Activated CD8-positive, alpha-beta memory T cell treated with anti-CD3 and anti-CD28 coated beads for 1 hour (primary cell): Measurements from ENCODE around the gene ASPRV1.
"Not testable (repeated sequence)": the region's sequence is repeated elsewhere in the genome, so short reads cannot be mapped to it uniquely, and the experiment has no call there.

Experiments
- DNase-seq, 2 donors: peaks; one replicate each; pipeline ENCODE4 v3.0.0-alpha.2; 2020; ENCODE audit warnings: low read depth in 1 of 2; ENCODE audit errors: extremely low read depth in 1 of 2

Gene ASPRV1

GRCh38 chr2:69962986-69963730, 1.7 kb upstream of the ASPRV1 start:
- no peak for DNase-seq

GRCh38 chr2:69960821-69961220, 610 bp downstream of the ASPRV1 start:
- no peak for DNase-seq

- no peak for DNase-seq
Observed at GRCh38 chr2:69959425-69959824, 2.0 kb downstream of the ASPRV1 start.

- DNase-seq = no peak
Observed at GRCh38 chr2:69958480-69958879, 3.0 kb downstream of the ASPRV1 start.

- DNase-seq = no peak
Observed at GRCh38 chr2:69957965-69958364, 3.5 kb downstream of the ASPRV1 start.

- DNase-seq = no peak
Observed at GRCh38 chr2:69956475-69956979, 4.9 kb downstream of the ASPRV1 start.

GRCh38 chr2:69955029-69955428, 6.4 kb downstream of the ASPRV1 start:
- DNase-seq = no peak

GRCh38 chr2:69954084-69954483, 7.3 kb downstream of the ASPRV1 start:
- DNase-seq = no peak

- no peak for DNase-seq
Observed at GRCh38 chr2:69952336-69953115, 8.9 kb downstream of the ASPRV1 start.

GRCh38 chr2:69950671-69951070, 10.8 kb downstream of the ASPRV1 start:
- not testable (repeated sequence) for DNase-seq

GRCh38 chr2:69950241-69950640, 11.2 kb downstream of the ASPRV1 start:
- DNase-seq = no peak

GRCh38 chr2:69948963-69949645, 12.3 kb downstream of the ASPRV1 start:
- no peak for DNase-seq

- DNase-seq = no peak
Observed at GRCh38 chr2:69948032-69948962, 13.1 kb downstream of the ASPRV1 start.

- no peak for DNase-seq
Observed at GRCh38 chr2:69947325-69947931, 14.0 kb downstream of the ASPRV1 start.

- DNase-seq = peak in 1 of 2 donors; percentile 31
Observed at GRCh38 chr2:69946351-69947324, 14.8 kb downstream of the ASPRV1 start.

GRCh38 chr2:69945941-69946340, 15.5 kb downstream of the ASPRV1 start:
- DNase-seq = no peak

GRCh38 chr2:69945441-69945840, 16.0 kb downstream of the ASPRV1 start:
- no peak for DNase-seq

GRCh38 chr2:69944756-69945155, 16.7 kb downstream of the ASPRV1 start:
- no peak for DNase-seq
